Activated T-helper 1 cell treated with anti-CD3 and anti-CD28 coated beads, Interleukin-12 subunit alpha, Interleukin-12 subunit beta, Interleukin-2, Interleukin-4 antibody, amounts not matched to agents 30 ng/mL and 10 ng/mL and 1 ng/mL, durations not matched to agents 14 hours and 24 hours and 36 hours (primary cell): ENCODE measurements around the gene SENP1. TPM values are rescaled to one million over a fixed set of nuclear protein-coding genes. Genes with fewer than 3 reads are reported as not detected.

ENCODE experiments used
- DNase-seq: peaks from one replicate; pipeline ENCODE4 v3.0.0; 2021; ENCODE audit warnings: low spot score
- H3K27ac Mint-ChIP-seq: one replicate; pipeline ENCODE4 v1.8.0; 2021; ENCODE audit warnings: mild to moderate bottlenecking, mixed read lengths
- H3K27me3 Mint-ChIP-seq: one replicate; pipeline ENCODE4 v1.8.0; 2022; ENCODE audit warnings: mild to moderate bottlenecking, moderate library complexity, mixed read lengths; ENCODE audit not compliant: insufficient read depth
- H3K36me3 Mint-ChIP-seq: one replicate; pipeline ENCODE4 v1.8.0; 2021; ENCODE audit warnings: low read depth, mixed read lengths
- H3K4me1 Mint-ChIP-seq: one replicate; pipeline ENCODE4 v1.8.0; 2021; ENCODE audit warnings: low read depth, mixed read lengths
- H3K4me3 Mint-ChIP-seq: one replicate; pipeline ENCODE4 v1.8.0; 2021; ENCODE audit warnings: mild to moderate bottlenecking, moderate library complexity, mixed read lengths
- H3K9me3 Mint-ChIP-seq: one replicate; pipeline ENCODE4 v1.8.0; 2021; ENCODE audit warnings: mixed read lengths
- intact Hi-C: fragments of 100-400 bp; cut with micrococcal nuclease; formaldehyde crosslinking; loops from one replicate; pipeline ENCODE4 v1.15.1; 2024
- total RNA-seq: library from RNA; stranded (reverse); gene quantifications from 2 replicates; pipeline ENCODE4 v1.2.3, GENCODE V29; 2022

SENP1 gene
- total RNA-seq, 1 donor from 2014 or later = 52.2 TPM

GRCh38 chr12:48105321-48105866, 485 bp downstream of the SENP1 start:
- H3K9me3 Mint-ChIP-seq = no peaks in the 10 kb centered on the region
- H3K27ac Mint-ChIP-seq = peak overlapping the region; percentile 96
- intact Hi-C loops = loop anchor here (1.0 to 10.0 kb wide), 6 partner anchors 77 to 709 kb away; partner anchors contain the start of genes CACNB3, CCDC184 and ZNF641
- DNase-seq = no peak
- peaks cover 8% of the 10 kb centered on the region for H3K36me3 Mint-ChIP-seq
- peaks cover 48% of the 10 kb centered on the region for H3K4me1 Mint-ChIP-seq
- peaks cover 5% of the 10 kb centered on the region for H3K27me3 Mint-ChIP-seq
- peak overlapping the region; percentile 97 for H3K4me3 Mint-ChIP-seq

GRCh38 chr12:48104531-48104930, 1.3 kb downstream of the SENP1 start:
- intact Hi-C loops = loop anchor here (5.0 to 10.0 kb wide), 2 partner anchors 710 to 1918 kb away; partner anchors contain the start of gene CACNB3
- Mint-ChIP-seq H3K27ac (peak overlapping the region; percentile 96), H3K9me3 (no peaks in the 10 kb centered on the region)

GRCh38 chr12:48092611-48093010, 13.3 kb downstream of the SENP1 start:
- H3K9me3 Mint-ChIP-seq = no peaks in the 10 kb centered on the region
- H3K36me3 Mint-ChIP-seq = peaks cover 29% of the 10 kb centered on the region
- no peak for DNase-seq
- intact Hi-C loops = no loop called here
- H3K27me3 Mint-ChIP-seq = no peaks in the 10 kb centered on the region
- H3K4me1 Mint-ChIP-seq = no peaks in the 10 kb centered on the region
- no peak overlapping the region for H3K27ac Mint-ChIP-seq
- no peak overlapping the region for H3K4me3 Mint-ChIP-seq

More at GRCh38 chr12:48104531-48104930, 1.3 kb downstream of the SENP1 start:
- peaks cover 43% of the 10 kb centered on the region for H3K4me1 Mint-ChIP-seq
- peaks cover 10% of the 10 kb centered on the region for H3K36me3 Mint-ChIP-seq
- no peak for DNase-seq
- H3K27me3 Mint-ChIP-seq = no peaks in the 10 kb centered on the region
- H3K4me3 Mint-ChIP-seq = peak overlapping the region; percentile 97

GRCh38 chr12:48086327-48086726, 19.6 kb downstream of the SENP1 start:
- H3K4me3 Mint-ChIP-seq = no peak overlapping the region
- no peaks in the 10 kb centered on the region for H3K9me3 Mint-ChIP-seq
- DNase-seq = no peak
- H3K27me3 Mint-ChIP-seq = no peaks in the 10 kb centered on the region
- H3K27ac Mint-ChIP-seq = peak overlapping the region; percentile 58
- H3K36me3 Mint-ChIP-seq = peaks cover 43% of the 10 kb centered on the region
- no peaks in the 10 kb centered on the region for H3K4me1 Mint-ChIP-seq
- intact Hi-C loops = no loop called here

GRCh38 chr12:48084841-48085460, 20.9 kb downstream of the SENP1 start:
- intact Hi-C loops = no loop called here
- no peaks in the 10 kb centered on the region for H3K4me1 Mint-ChIP-seq
- peaks cover 43% of the 10 kb centered on the region for H3K36me3 Mint-ChIP-seq
- no peak overlapping the region for H3K27ac Mint-ChIP-seq
- no peaks in the 10 kb centered on the region for H3K9me3 Mint-ChIP-seq
- no peak for DNase-seq
- H3K27me3 Mint-ChIP-seq = no peaks in the 10 kb centered on the region
- no peak overlapping the region for H3K4me3 Mint-ChIP-seq

GRCh38 chr12:48084066-48084465, 21.8 kb downstream of the SENP1 start:
- Mint-ChIP-seq H3K9me3 (no peaks in the 10 kb centered on the region), H3K36me3 (peaks cover 45% of the 10 kb centered on the region), H3K4me1 (no peaks in the 10 kb centered on the region), H3K27me3 (no peaks in the 10 kb centered on the region), H3K27ac (no peak overlapping the region), H3K4me3 (no peak overlapping the region)
- intact Hi-C loops = no loop called here
- DNase-seq = no peak

GRCh38 chr12:48080821-48081220, 25.1 kb downstream of the SENP1 start:
- Mint-ChIP-seq H3K27ac (no peak overlapping the region), H3K27me3 (no peaks in the 10 kb centered on the region)

GRCh38 chr12:48080285-48080684, 25.6 kb downstream of the SENP1 start:
- intact Hi-C loops = no loop called here
- Mint-ChIP-seq H3K27me3 (no peaks in the 10 kb centered on the region), H3K9me3 (no peaks in the 10 kb centered on the region), H3K27ac (no peak overlapping the region), H3K36me3 (peaks cover 44% of the 10 kb centered on the region), H3K4me3 (no peak overlapping the region), H3K4me1 (peaks cover 5% of the 10 kb centered on the region)
- no peak for DNase-seq

More at GRCh38 chr12:48080821-48081220, 25.1 kb downstream of the SENP1 start:
- Mint-ChIP-seq H3K9me3 (no peaks in the 10 kb centered on the region), H3K4me3 (no peak overlapping the region), H3K36me3 (peaks cover 40% of the 10 kb centered on the region), H3K4me1 (peaks cover under 1% of the 10 kb centered on the region)
- intact Hi-C loops = no loop called here
- no peak for DNase-seq

GRCh38 chr12:48078901-48079300, 27.0 kb downstream of the SENP1 start:
- Mint-ChIP-seq H3K36me3 (peaks cover 43% of the 10 kb centered on the region), H3K27ac (no peak overlapping the region), H3K4me3 (no peak overlapping the region), H3K27me3 (no peaks in the 10 kb centered on the region), H3K4me1 (peaks cover 5% of the 10 kb centered on the region), H3K9me3 (no peaks in the 10 kb centered on the region)
- DNase-seq = no peak
- intact Hi-C loops = no loop called here

GRCh38 chr12:48077111-48077510, 28.8 kb downstream of the SENP1 start:
- H3K36me3 Mint-ChIP-seq = peaks cover 41% of the 10 kb centered on the region
- H3K27ac Mint-ChIP-seq = no peak overlapping the region
- no peak overlapping the region for H3K4me3 Mint-ChIP-seq
- H3K4me1 Mint-ChIP-seq = peaks cover 9% of the 10 kb centered on the region
- intact Hi-C loops = no loop called here
- no peaks in the 10 kb centered on the region for H3K27me3 Mint-ChIP-seq
- no peak for DNase-seq
- no peaks in the 10 kb centered on the region for H3K9me3 Mint-ChIP-seq

GRCh38 chr12:48075832-48076231, 30.0 kb downstream of the SENP1 start:
- peaks cover 9% of the 10 kb centered on the region for H3K4me1 Mint-ChIP-seq
- no peaks in the 10 kb centered on the region for H3K27me3 Mint-ChIP-seq
- no peaks in the 10 kb centered on the region for H3K9me3 Mint-ChIP-seq
- no peak overlapping the region for H3K27ac Mint-ChIP-seq
- intact Hi-C loops = no loop called here
- peaks cover 39% of the 10 kb centered on the region for H3K36me3 Mint-ChIP-seq
- no peak for DNase-seq
- H3K4me3 Mint-ChIP-seq = no peak overlapping the region

- no peaks in the 10 kb centered on the region for H3K27me3 Mint-ChIP-seq
- peaks cover 38% of the 10 kb centered on the region for H3K36me3 Mint-ChIP-seq
- H3K4me1 Mint-ChIP-seq = peaks cover 9% of the 10 kb centered on the region
- H3K27ac Mint-ChIP-seq = no peak overlapping the region
- DNase-seq = no peak
- H3K9me3 Mint-ChIP-seq = no peaks in the 10 kb centered on the region
- no peak overlapping the region for H3K4me3 Mint-ChIP-seq
- intact Hi-C loops = no loop called here
Observed at GRCh38 chr12:48074266-48074665, 31.6 kb downstream of the SENP1 start.

- peaks cover 43% of the 10 kb centered on the region for H3K36me3 Mint-ChIP-seq
- peaks cover 11% of the 10 kb centered on the region for H3K4me1 Mint-ChIP-seq
- intact Hi-C loops = no loop called here
- no peak overlapping the region for H3K27ac Mint-ChIP-seq
- H3K27me3 Mint-ChIP-seq = no peaks in the 10 kb centered on the region
- no peak for DNase-seq
- H3K9me3 Mint-ChIP-seq = no peaks in the 10 kb centered on the region
- no peak overlapping the region for H3K4me3 Mint-ChIP-seq
Observed at GRCh38 chr12:48072266-48072665, 33.6 kb downstream of the SENP1 start.
